MM.1S (cell line): ENCODE measurements around the gene RCBTB2.

Experiments used
- DNase-seq: peaks from one replicate; pipeline ENCODE4 v3.0.0-alpha.2; 2015
- H2AFZ ChIP-seq: fragments of 300-600 bp; sonication (generic); 2 replicates; pipeline ENCODE4 v1.6.0; 2016; ENCODE audit warnings: antibody characterized with exemption, low read length
- H3F3A ChIP-seq: fragments of 300-600 bp; sonication (generic); 2 replicates; pipeline ENCODE4 v1.6.1; 2016; ENCODE audit warnings: mild to moderate bottlenecking, antibody characterized with exemption, low read length, moderate library complexity, mixed read lengths; ENCODE audit not compliant: insufficient read depth
- H3K27ac ChIP-seq: fragments of 300-600 bp; sonication (generic); 2 replicates; pipeline ENCODE4 v1.5.1; 2016; ENCODE audit warnings: mild to moderate bottlenecking, low read length
- H3K27me3 ChIP-seq: fragments of 300-600 bp; sonication (generic); replicated peaks from 2 replicates; pipeline ENCODE4 v1.6.0; 2016; ENCODE audit warnings: low read length; ENCODE audit not compliant: insufficient read depth
- H3K36me3 ChIP-seq: fragments of 300-600 bp; sonication (generic); replicated peaks from 2 replicates; pipeline ENCODE4 v1.6.1; 2016; ENCODE audit warnings: mild to moderate bottlenecking, low read length, mixed read lengths; ENCODE audit not compliant: insufficient read depth
- H3K4me1 ChIP-seq: fragments of 300-600 bp; sonication (generic); 2 replicates; pipeline ENCODE4 v1.6.1; 2016; ENCODE audit warnings: low read length, mixed read lengths
- H3K4me2 ChIP-seq: fragments of 300-600 bp; sonication (generic); 2 replicates; pipeline ENCODE4 v1.6.0; 2016; ENCODE audit warnings: low read depth, low read length
- H3K4me3 ChIP-seq: fragments of 300-600 bp; sonication (generic); 2 replicates; pipeline ENCODE4 v1.5.1; 2016; ENCODE audit warnings: low read length, mixed read lengths
- H3K79me2 ChIP-seq: fragments of 300-600 bp; sonication (generic); 2 replicates; pipeline ENCODE4 v1.6.1; 2016; ENCODE audit warnings: mixed run types, low read length, mixed read lengths
- H3K9ac ChIP-seq: fragments of 300-600 bp; sonication (generic); 2 replicates; pipeline ENCODE4 v1.6.1; 2016; ENCODE audit warnings: low read length, mixed read lengths
- H3K9me2 ChIP-seq: fragments of 300-600 bp; sonication (generic); replicated peaks from 2 replicates; pipeline ENCODE4 v1.6.1; 2016; ENCODE audit warnings: mild to moderate bottlenecking, low read length, mixed read lengths; ENCODE audit not compliant: insufficient read depth
- H3K9me3 ChIP-seq: fragments of 300-600 bp; sonication (generic); replicated peaks from 2 replicates; pipeline ENCODE4 v1.6.1; 2016; ENCODE audit warnings: mild to moderate bottlenecking, low read length, mixed read lengths; ENCODE audit not compliant: insufficient read depth
- H4K20me1 ChIP-seq: fragments of 300-600 bp; sonication (generic); 2 replicates; pipeline ENCODE4 v1.6.1; 2016; ENCODE audit warnings: mild to moderate bottlenecking, low read length, moderate library complexity, mixed read lengths; ENCODE audit not compliant: insufficient read depth
- CTCF ChIP-seq: fragments of 300-600 bp; sonication (generic); IDR thresholded peaks from 2 replicates; pipeline ENCODE4 v1.5.1; 2016; ENCODE audit warnings: antibody characterized with exemption, low read length, mixed read lengths
- EZH2 ChIP-seq: fragments of 300-600 bp; sonication (generic); optimal IDR thresholded peaks from 2 replicates; pipeline ENCODE3; 2017; ENCODE audit warnings: low read depth, mild to moderate bottlenecking, antibody characterized with exemption, low read length, mixed read lengths
- EZH2phosphoT487 ChIP-seq: fragments of 300-600 bp; sonication (generic); IDR thresholded peaks from 2 replicates; pipeline ENCODE4 v1.6.1; 2018; ENCODE audit warnings: antibody characterized with exemption, low read length

RCBTB2 gene

GRCh38 chr13:48542581-48543341 is 9.9 kb upstream of the RCBTB2 start:
- Histone ChIP-seq H3K4me2 (no peak overlapping the region), H4K20me1 (no peaks in the 10 kb centered on the region), H3K27ac (no peak overlapping the region), H3K9me3 (no peaks in the 10 kb centered on the region), H2AFZ (no peak overlapping the region), H3K27me3 (no peaks in the 10 kb centered on the region), H3K4me3 (no peak overlapping the region), H3K36me3 (no peaks in the 10 kb centered on the region), H3K9ac (no peak overlapping the region), H3K79me2 (no peaks in the 10 kb centered on the region), H3F3A (no peaks in the 10 kb centered on the region), H3K4me1 (no peaks in the 10 kb centered on the region), H3K9me2 (no peaks in the 10 kb centered on the region)
- TF ChIP-seq EZH2 (no peak), EZH2phosphoT487 (no peak), CTCF (no peak)
- no peak for DNase-seq

GRCh38 chr13:48542138-48542537 is 9.3 kb upstream of the RCBTB2 start:
- no peak overlapping the region for H3K4me3 ChIP-seq
- TF ChIP-seq CTCF (no peak), EZH2 (no peak), EZH2phosphoT487 (no peak)
- no peaks in the 10 kb centered on the region for H3K4me1 ChIP-seq
- H3K9ac ChIP-seq: no peak overlapping the region
- no peak overlapping the region for H2AFZ ChIP-seq
- no peaks in the 10 kb centered on the region for H3K9me3 ChIP-seq
- no peaks in the 10 kb centered on the region for H3F3A ChIP-seq
- H3K36me3 ChIP-seq: no peaks in the 10 kb centered on the region
- no peaks in the 10 kb centered on the region for H3K9me2 ChIP-seq
- no peak overlapping the region for H3K27ac ChIP-seq
- H3K27me3 ChIP-seq: no peaks in the 10 kb centered on the region
- no peaks in the 10 kb centered on the region for H4K20me1 ChIP-seq
- no peaks in the 10 kb centered on the region for H3K79me2 ChIP-seq
- no peak for DNase-seq
- no peak overlapping the region for H3K4me2 ChIP-seq

GRCh38 chr13:48539550-48539949 is 6.7 kb upstream of the RCBTB2 start:
- Histone ChIP-seq H3K9me2 (no peaks in the 10 kb centered on the region), H3K4me3 (no peak overlapping the region), H2AFZ (no peak overlapping the region), H3K4me2 (no peak overlapping the region), H3K36me3 (no peaks in the 10 kb centered on the region), H3K9ac (no peak overlapping the region), H3K9me3 (no peaks in the 10 kb centered on the region), H3K27me3 (no peaks in the 10 kb centered on the region), H3K79me2 (no peaks in the 10 kb centered on the region), H3K27ac (no peak overlapping the region), H3F3A (no peaks in the 10 kb centered on the region), H3K4me1 (no peaks in the 10 kb centered on the region), H4K20me1 (no peaks in the 10 kb centered on the region)
- no peak for TF ChIP-seq EZH2
- no peak for TF ChIP-seq CTCF
- TF ChIP-seq EZH2phosphoT487: no peak
- DNase-seq: no peak
